Kidney tubule cell (primary cell): Measurements from ENCODE around the gene BPIFB2.
"Not testable (repeated sequence)": the region's sequence is repeated elsewhere in the genome, so short reads cannot be mapped to it uniquely, and the experiment has no call there.

Experiments used
- DNase-seq: peaks from one replicate; pipeline ENCODE4 v3.0.0-alpha.2; 2018; ENCODE audit warnings: low spot score

The BPIFB2 gene

GRCh38 chr20:32970115-32970972 lies 37.2 kb upstream of the BPIFB2 start:
- no peak for DNase-seq

GRCh38 chr20:32970973-32971300 lies 36.6 kb upstream of the BPIFB2 start:
- DNase-seq, result no peak

GRCh38 chr20:32971703-32972161 lies 35.8 kb upstream of the BPIFB2 start:
- no peak for DNase-seq

- no peak for DNase-seq
Observed at GRCh38 chr20:32972181-32973076, 35.1 kb upstream of the BPIFB2 start.

GRCh38 chr20:32973077-32973717 lies 34.3 kb upstream of the BPIFB2 start:
- DNase-seq, result no peak

GRCh38 chr20:32974204-32975064 lies 33.1 kb upstream of the BPIFB2 start:
- DNase-seq, result not testable (repeated sequence)

- DNase-seq, result not testable (repeated sequence)
Observed at GRCh38 chr20:32975121-32975520, 32.4 kb upstream of the BPIFB2 start.

- DNase-seq, result no peak
Observed at GRCh38 chr20:32975698-32976674, 31.5 kb upstream of the BPIFB2 start.

- no peak for DNase-seq
Observed at GRCh38 chr20:32976746-32977145, 30.8 kb upstream of the BPIFB2 start.

- no peak for DNase-seq
Observed at GRCh38 chr20:32977281-32978008, 30.1 kb upstream of the BPIFB2 start.

- DNase-seq, result no peak
Observed at GRCh38 chr20:32978009-32978335, 29.5 kb upstream of the BPIFB2 start.

GRCh38 chr20:32979201-32979998 lies 28.1 kb upstream of the BPIFB2 start:
- DNase-seq, result no peak

- no peak for DNase-seq
Observed at GRCh38 chr20:32980131-32980941, 27.2 kb upstream of the BPIFB2 start.

- DNase-seq, result no peak
Observed at GRCh38 chr20:32980990-32981389, 26.5 kb upstream of the BPIFB2 start.

GRCh38 chr20:32982617-32983458 lies 24.7 kb upstream of the BPIFB2 start:
- peak; percentile 41 for DNase-seq

GRCh38 chr20:32983459-32984112 lies 23.9 kb upstream of the BPIFB2 start:
- no peak for DNase-seq

- DNase-seq, result no peak
Observed at GRCh38 chr20:32984196-32984595, 23.3 kb upstream of the BPIFB2 start.
